ENCODE data around the gene CHCHD4.
"Not testable (repeated sequence)": the region's sequence is repeated elsewhere in the genome, so short reads cannot be mapped to it uniquely, and the experiment has no call there.

Gene CHCHD4

DNA sequence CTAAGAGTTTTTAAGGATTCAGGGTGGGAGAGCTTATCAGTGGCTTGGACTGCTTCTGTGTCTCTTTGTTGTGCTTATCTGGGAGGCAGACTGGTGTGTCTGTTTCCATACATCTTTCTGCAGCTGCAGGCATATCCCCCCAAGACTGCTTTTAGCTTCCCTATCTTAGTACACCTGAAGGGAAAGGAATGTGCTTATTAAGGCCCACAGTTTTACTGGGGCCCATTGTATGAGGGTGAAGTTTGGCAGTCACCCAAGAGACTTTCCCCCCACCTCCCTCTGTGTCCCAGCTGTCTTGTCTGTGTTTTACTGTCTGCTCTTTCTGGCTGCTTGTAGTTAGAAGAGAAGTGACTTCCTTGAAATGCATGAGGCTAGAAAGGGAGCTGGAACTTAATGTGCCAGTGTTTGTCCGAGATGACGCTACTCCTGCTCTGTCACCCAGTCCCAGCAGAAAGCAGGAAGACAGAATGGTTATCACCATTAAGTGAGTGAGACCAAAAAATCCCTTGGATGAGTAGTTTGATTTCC is 3.7 kb downstream of the CHCHD4 start:
- not testable (repeated sequence) for DNase-seq (ENCODE audit: low read depth in 1 of 2, low spot score in 1 of 2)

DNA sequence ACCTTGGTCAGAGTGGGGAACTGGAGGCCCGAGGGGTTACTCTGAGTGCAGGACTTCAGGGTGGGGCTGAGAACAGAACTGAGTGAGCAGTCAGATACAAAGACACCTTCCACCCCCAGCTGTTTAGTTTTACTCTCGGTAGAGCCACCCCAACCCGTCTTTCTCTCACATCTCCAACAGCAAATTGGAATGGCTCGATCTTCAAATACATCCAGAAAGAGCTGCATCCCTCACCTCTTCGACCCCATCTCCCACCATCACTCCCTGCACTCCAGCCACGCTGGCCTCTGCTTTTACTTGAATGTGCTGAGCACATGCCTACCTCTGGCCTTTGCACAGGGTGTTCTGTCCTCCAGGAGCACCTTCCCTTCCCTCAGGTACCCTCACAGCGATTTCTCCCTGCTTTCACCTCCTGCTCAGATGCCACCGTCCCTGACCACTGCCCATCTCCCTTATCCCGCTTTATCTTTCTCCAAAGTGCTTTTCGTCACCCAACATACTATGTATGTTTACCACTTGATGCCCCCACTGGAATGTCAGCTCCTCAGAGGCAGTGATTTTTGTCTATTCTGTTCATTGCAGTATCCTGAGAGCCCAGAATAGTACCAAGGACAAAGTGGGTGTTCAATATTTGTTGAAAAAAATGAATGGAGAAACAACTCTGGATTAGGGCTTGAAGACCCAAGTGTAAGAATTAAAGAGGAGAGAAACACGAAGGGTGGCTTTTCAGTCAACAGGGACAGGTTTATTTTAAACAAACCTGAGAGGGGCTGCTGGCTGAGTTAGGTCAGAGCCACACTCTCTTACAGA is 4.4 kb downstream of the CHCHD4 start:
- DNase-seq (ENCODE audit: low read depth in 1 of 2, low spot score in 1 of 2), result no peak

DNA sequence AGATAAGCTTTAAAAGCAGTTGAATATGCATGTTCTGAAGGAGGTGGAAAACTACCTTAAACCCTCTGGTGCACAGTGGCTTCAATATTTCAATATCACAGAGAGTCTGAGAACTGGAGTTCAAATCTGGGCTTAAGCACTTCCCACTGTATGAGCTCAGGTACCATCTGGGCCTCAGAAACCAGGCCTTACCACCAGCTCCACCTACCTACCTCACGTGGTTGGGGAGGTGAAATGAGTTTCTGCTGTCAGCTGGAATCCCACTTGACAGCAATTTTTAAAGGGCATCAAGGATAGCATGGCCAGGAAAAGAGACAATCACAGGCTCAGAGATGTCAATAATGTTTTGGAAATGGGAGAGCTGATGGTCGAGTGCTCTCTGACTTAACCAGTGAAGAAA is 5.0 kb downstream of the CHCHD4 start:
- DNase-seq (ENCODE audit: low read depth in 1 of 2, low spot score in 1 of 2), result no peak

DNA sequence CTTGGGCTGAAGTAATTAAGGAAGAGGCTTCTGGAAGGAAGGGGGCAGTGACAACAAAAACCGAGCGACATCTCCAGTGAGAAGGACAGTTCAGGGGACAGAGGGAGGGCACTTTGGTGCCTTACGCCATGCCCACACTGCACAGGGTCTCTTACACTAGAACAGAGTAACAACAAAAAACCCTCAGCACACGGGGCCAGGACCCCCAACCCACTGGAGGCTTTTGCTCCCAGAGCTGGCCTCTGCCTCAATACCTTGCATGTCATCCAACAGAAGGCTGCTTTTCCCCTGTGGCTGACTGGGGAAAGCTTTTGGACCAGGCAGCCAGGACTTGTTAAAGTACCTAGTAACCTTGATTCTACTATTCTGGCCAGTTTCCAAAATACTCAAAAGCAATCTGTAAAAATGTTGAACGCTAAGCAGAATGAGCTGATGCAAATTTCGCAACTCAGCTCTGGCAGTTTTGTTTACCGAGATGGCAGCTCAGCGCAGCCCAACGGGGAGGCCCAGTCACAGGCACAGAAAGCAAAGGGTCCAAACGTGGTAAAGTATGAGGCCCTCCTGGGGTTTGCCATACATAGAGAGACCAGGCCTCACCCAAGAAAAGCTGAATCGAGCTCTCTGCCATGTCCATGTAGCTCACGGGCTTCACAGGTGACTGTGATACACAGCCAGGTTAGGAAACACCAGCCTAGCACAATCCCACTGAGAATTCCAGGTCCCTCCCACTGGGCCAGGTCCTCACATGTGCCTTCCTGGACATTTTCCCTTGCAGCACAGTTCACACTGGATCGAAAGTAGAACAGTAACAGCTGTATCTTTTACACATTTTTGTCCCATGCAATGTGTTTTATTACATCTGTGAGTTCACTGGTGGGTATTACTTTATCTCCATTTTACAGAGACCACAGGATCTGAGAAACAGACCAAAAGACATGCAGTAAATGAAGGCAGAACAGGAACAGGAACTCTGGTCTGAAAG is 6.0 kb downstream of the CHCHD4 start:
- DNase-seq (ENCODE audit: low read depth in 1 of 2, low spot score in 1 of 2), result no peak

DNA sequence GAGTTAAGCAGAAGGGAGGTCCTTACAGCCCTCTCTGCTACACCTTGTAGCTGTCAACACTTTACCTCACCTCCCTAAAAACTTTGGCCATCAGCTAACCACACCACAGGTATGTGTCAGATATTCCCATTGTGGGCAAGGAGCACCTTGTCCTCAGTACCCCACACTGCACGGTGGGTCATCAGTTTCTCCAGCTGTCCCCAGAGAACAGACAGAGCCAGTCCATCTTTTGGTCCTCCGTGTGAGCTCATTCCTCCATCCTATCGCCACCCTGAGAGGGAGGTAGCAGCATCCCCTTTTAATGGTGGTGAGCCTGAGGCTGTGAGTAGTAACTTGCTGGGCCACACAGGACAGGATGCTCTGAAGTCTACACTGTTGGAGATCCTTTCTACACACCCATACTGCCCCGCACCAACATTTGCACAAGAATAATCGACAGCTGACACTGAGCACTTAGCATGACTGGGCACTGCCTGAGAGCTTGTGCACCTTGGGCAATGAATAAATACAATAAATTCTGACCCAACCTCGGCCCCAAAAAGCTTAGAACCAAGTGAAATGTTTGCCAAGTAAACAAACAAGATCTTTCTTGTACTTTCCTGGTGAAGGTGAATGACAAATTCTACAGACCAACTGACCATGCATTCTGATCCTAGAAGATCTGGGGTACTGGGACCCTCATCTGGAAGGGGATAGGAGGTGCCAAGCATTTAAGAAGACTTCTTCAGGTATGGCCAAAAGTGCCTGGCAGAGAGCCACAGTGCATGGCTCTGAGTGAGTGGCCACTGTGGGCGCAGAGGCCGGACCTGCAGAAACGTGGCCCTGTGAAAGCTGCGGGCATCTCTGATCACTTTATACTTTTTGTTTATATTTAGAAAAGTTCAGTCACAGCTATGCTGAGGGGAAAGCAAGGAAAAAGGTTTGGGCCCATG is 6.9 kb downstream of the CHCHD4 start:
- no peak for DNase-seq (ENCODE audit: low read depth in 1 of 2, low spot score in 1 of 2)

DNA sequence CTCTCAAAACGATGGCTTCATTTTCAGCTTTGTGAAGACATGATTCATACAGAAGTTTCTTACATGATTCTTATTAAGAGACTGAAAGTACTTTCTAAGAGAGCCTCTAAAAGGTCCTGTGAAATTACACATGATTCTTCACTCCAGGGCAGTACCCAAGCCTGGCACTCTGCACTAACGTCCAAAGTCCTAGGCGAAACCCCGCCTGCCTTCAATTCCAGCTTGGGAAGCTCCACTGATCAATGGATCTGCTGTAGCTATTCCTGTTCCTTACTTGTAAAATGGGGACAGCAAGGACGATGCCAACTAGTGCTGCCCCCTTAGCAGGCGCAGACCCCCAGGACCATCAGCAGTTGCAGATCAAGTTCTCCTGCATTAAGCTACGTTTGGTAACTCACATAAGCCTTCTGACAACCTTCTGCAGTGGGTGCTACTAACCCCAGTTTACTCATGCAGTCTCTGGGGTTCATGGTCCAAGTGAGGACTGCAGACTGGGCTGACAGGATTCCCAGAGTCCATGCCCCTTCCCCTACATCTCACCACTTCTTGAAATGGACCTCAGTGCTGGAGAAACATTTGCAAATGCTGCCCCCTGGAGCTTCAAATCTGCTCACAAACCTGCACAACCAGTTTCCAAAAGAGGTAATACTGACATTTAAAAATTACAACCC is 10.6 kb downstream of the CHCHD4 start:
- DNase-seq (ENCODE audit: low read depth in 1 of 2, low spot score in 1 of 2), result no peak

DNA sequence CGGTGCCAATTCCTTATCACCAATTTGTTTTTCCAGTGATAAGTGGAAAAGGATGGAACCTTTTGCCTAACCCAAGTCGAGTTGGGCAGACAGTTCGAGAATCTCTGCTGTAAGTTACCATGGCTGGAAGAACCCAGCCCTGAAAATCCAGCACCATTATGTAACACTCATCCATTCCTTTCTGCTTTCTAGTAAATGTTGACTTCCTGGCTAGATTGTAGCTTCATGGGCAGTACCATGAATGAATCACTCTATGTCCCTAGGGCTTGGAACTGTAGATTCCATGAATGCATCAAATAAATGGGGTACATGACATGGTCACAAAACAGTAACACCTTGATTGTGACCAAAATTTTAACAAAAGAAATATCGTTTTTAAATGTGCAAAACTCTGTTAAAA is 14.0 kb downstream of the CHCHD4 start:
- no peak for DNase-seq (ENCODE audit: low read depth in 1 of 2, low spot score in 1 of 2)

DNA sequence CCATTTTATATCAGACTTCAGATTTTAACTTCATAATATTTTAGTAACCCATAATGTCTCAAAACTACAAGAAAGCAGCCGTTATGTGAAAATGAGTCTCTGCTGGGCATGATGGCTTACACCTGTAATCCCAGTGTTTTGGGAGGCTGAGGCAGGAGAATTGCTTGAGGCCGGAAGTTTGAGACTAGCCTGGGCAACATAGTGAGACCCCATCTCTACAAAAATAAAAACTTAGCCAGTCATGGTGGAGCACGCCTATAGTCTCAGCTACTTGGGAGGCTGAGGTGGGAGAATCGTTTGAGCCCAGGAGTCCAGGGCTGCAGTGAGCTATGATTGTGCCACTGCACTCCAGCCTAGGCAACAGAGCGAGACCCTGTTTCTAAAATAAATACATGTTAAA is 14.8 kb downstream of the CHCHD4 start:
- not testable (repeated sequence) for DNase-seq (ENCODE audit: low read depth in 1 of 2, low spot score in 1 of 2)

DNA sequence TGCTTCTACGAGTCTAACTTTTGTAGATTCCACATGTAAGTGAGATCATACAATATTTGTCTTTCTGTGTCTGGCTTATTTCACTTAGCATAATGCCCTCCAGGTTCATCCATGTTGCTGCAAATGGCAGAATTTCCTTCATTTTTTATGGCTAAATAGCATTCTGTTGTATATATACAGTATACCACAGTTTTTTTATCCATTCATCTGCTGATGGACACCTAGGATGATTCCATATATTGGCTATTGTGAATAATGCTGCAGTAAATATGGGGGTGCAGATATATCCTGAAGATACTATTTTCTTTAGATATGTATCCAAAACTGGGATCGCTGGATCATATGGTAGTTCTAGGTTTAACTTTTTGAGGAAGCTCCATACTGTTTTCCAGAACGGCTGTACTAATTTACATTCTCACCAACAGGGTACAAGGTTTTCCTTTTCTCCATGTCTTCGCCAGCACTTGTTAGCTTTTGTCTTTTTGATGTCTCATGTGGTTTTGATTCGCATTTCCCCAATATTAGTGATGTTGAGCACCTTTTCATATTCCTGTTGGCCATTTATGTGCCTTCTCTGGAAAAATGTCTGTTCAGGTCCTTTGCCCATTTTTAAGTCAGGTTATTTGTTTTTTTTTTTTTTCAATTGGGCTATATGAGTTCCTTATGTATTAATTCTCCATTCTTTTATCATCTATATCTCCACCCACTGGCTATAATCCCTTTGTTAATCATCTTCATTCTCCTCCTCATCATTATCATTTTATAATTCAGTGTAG is 26.9 kb downstream of the CHCHD4 start:
- no peak for DNase-seq (ENCODE audit: low read depth in 1 of 2, low spot score in 1 of 2)

DNA sequence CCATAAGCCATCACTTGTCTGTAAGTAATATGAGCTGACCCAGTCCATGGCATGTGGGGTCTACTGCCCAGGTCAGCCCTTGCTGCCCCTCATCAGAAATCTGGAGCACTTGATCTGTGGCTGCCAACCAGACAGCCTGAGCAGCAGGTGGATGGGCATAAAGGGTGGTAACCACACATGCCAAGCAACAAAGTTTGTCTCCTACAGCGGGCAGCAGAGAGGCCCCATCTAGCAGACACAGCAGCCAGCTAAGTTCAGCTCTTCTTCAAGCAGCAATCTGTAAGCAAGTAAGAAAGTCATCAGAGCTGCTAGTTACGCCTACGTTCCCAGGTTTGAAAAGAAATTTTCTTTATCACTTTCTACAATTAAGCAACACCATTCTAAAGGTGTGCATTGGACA is 27.9 kb downstream of the CHCHD4 start:
- DNase-seq (ENCODE audit: low read depth in 1 of 2, low spot score in 1 of 2), result no peak

DNA sequence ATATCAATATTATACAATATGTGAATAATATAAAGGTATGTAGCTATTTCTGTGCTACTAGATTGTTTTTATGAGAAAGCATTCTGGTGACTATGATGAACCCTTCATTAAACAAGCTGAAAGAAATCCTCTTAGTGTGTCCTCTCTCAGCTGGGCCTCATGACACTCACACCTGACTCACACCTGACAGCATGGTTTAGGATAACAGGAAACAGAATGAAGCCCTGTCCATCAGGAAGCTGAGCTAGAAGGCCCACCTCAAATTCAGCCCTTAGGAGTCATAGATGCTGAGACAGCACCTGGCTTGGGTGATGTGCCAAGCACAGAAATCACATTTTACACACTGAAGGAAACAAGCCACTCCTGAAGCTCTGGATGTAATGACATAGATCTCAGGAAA is 30.8 kb downstream of the CHCHD4 start:
- no peak for DNase-seq (ENCODE audit: low read depth in 1 of 2, low spot score in 1 of 2)

DNA sequence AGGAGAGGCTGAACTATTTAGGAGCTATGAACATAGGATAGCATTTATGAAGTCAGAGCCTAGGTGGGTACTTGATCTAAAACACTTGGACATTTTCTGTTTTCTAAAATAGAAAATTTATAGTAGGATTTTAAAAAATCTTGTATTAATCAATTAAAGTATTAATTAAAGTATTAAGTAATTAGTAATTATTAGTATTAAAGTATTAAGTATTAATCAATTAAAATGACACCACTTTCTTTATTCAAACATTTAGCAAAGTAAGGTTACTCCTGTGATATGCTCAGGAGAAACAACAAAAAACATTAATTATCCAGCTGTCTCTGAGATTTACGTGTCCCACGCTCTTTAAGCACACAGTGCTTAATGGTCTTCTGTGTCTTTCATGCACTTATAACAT is 32.2 kb downstream of the CHCHD4 start:
- DNase-seq (ENCODE audit: low read depth in 1 of 2, low spot score in 1 of 2), result no peak

DNA sequence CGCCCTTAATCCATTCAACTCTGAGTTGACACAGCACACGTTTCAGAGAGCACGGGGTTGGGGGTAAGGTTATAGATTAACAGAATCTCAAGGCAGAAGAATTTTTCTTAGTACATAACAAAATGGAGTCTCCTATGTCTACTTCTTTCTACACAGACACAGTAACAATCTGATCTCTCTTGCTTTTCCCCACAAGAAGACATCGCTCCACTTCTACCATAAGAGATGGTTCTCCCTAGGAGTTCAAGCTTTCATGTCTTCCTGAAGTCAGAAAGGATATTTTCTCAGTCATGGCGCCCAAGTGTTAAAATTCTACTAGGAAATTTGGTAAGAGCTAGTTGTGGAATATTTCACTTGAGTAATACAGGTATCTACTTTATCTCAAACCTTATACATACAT is 32.7 kb downstream of the CHCHD4 start:
- DNase-seq (ENCODE audit: low read depth in 1 of 2, low spot score in 1 of 2), result not testable (repeated sequence)

DNA sequence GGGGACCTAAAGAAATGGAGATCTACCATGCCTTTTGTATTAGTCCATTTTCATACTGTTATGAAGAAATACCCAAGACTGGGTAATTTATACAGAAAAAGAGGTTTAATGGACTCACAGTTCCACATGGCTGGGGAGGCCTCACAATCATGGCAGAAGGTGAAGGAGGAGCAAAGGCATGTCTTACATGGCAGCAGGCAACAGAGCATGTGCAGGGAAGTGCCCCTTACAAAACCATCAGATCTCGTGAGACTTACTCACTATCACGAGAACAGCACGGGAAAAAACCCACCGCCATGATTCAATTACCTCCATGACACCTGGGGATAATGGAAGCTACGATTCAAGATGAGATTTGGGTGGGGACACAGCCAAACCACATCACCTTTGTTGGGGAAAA is 37.2 kb downstream of the CHCHD4 start:
- DNase-seq (ENCODE audit: low read depth in 1 of 2, low spot score in 1 of 2), result not testable (repeated sequence)

DNA sequence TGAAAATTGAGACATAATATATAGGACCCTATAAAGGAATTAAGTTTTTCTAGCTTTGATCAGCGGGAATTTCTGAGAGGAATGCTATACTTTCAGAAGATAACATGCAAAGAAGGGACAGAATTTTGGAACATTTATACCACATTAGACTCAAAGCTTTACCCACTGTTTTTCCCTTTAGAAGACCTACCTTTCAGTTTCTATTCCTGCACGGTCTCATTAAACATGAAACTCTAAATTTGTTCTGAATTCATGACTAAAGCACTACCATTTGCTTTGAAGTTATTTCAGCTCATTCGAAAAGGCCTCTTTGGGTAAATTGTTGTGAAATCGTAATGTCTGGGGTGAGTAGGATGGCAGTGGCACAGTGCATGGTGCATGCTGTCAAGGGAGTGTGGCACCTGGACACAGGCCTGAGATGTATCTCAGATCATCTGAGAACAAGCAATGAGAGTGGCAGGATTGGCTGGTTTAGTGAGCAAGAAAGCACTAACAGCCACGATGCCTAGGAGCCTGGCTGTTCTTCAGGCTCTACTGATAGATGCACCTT is 42.5 kb downstream of the CHCHD4 start:
- DNase-seq (ENCODE audit: low read depth in 1 of 2, low spot score in 1 of 2), result peak; percentile 1 to 11

DNA sequence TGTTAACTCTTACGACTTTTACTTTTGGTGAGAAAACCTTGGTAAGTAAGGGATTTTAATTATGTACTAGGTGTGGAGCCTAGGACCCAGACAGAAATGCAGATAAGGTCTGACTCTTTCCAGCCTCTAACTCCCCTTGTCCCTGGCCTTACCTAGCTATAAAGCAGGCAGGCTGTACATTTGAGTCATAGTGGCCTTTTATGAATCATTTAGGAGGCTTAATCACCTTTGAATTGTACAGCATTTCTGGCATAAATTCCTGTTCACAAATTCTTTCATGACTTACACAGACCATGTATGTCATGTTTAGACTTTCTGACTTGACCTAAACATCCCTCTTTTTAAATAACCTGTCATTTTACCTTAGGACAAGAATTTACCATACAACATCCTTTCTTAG is 47.4 kb downstream of the CHCHD4 start:
- DNase-seq (ENCODE audit: low read depth in 1 of 2, low spot score in 1 of 2), result no peak

DNA sequence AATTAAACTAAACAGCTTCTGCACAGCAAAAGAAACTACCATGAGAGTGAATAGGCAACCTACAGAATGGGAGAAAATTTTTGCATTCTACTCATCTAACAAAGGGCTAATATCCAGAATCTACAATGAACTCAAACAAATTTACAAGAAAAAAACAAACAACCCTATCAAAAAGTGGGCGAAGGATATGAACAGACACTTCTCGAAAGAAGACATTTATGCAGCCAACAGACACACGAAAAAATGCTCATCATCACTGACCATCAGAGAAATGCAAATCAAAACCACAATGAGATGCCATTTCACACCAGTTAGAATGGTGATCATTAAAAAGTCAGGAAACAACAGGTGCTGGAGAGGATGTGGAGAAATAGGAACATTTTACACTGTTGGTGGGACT is 49.4 kb downstream of the CHCHD4 start:
- not testable (repeated sequence) for DNase-seq (ENCODE audit: low read depth in 1 of 2, low spot score in 1 of 2)

DNA sequence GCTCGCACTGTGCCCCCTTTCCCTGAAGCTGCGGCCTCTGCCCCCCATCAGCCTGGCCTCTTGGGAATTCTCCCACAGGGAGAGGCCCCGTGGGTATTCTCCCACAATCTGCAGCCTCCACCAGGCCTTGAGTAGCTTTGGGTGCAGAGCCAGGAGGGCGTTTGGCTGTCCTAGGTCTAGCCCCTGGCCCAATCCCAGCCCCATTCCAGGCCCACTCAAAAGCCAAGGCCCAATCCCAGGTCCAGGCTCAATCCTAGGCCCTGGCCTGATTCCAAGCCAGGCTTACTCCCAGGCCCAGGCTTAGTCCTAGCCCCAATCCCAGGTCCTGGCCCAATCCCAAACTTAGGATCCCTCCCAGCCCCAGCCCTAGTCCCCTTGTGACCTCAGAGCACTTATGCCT is 59.8 kb downstream of the CHCHD4 start:
- DNase-seq (ENCODE audit: low read depth in 1 of 2, low spot score in 1 of 2), result no peak

DNA sequence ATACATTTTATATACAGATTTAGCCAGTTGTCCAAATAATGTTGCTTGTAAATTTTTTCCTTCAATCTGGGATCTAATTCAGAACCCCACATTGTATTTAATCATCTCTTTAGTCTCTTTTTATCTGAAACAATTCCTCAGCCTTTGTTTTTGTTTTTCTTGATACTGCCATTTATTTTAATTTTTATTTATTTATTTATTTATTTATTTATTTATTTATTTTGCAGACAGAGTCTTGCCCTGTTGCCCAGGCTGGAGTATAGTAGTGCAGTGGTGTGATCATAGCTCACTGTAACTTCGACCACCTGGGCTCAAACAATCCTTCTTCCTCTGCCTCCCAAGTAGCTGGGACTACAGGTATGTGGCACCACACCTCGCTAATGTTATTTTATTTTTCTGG is 61.5 kb downstream of the CHCHD4 start:
- no peak for DNase-seq (ENCODE audit: low read depth in 1 of 2, low spot score in 1 of 2)

Measured in activated CD4-positive, alpha-beta T cell treated with anti-CD3 and anti-CD28 coated beads, Interleukin-2, amount 50 U/mL, for 24 hours (primary cell).